Neuronal stem cell (in vitro differentiated cells): ENCODE results near the gene ZNF8.
A peak's percentile ranks its signal among the peaks of the same experiment; 100 is the strongest.

Experiments used
- DNase-seq: peaks from one replicate; pipeline ENCODE4 v3.0.0-alpha.2; 2013; ENCODE audit warnings: low spot score
- H2AFZ ChIP-seq: one replicate; pipeline ENCODE4 v1.6.1; 2013; ENCODE audit warnings: mild to moderate bottlenecking, low read length, inconsistent platforms
- H2AK5ac ChIP-seq: 2 replicates; pipeline ENCODE4 v1.6.1; 2013; ENCODE audit warnings: low read depth, mild to moderate bottlenecking, inconsistent platforms, low read length, moderate library complexity, mixed read lengths
- H2BK120ac ChIP-seq: 2 replicates; pipeline ENCODE4 v1.6.1; 2013; ENCODE audit warnings: low read depth, mild to moderate bottlenecking, inconsistent platforms, low read length, moderate library complexity, mixed read lengths
- H2BK12ac ChIP-seq: one replicate; pipeline ENCODE4 v1.6.1; 2013; ENCODE audit warnings: low read length, inconsistent platforms
- H2BK15ac ChIP-seq: 2 replicates; pipeline ENCODE4 v1.6.1; 2013; ENCODE audit warnings: mild to moderate bottlenecking, low read length, inconsistent platforms, mixed read lengths
- H2BK5ac ChIP-seq: one replicate; pipeline ENCODE4 v1.6.1; 2013; ENCODE audit warnings: inconsistent platforms, mild to moderate bottlenecking, low read length, moderate library complexity
- H3K14ac ChIP-seq: one replicate; pipeline ENCODE4 v1.6.1; 2013; ENCODE audit warnings: low read length, inconsistent platforms
- H3K18ac ChIP-seq: 2 replicates; pipeline ENCODE4 v1.6.1; 2013; ENCODE audit warnings: low read length, inconsistent platforms
- H3K23ac ChIP-seq: 2 replicates; pipeline ENCODE4 v1.6.1; 2013; ENCODE audit warnings: low read depth, mild to moderate bottlenecking, mixed read lengths, low read length, inconsistent platforms; ENCODE audit not compliant: poor library complexity
- H3K27ac ChIP-seq: replicated peaks from 3 replicates; pipeline ENCODE4 v1.5.1; 2013; ENCODE audit warnings: low read length, inconsistent platforms
- H3K27me3 ChIP-seq, 3 experiments: 2 replicates each; pipeline ENCODE4 v1.6.1; 2013; ENCODE audit warnings: low read length in 3 of 3, mild to moderate bottlenecking in 2 of 3, inconsistent platforms in 1 of 3, low read depth in 1 of 3, mixed read lengths in 1 of 3, moderate library complexity in 1 of 3; ENCODE audit not compliant: control insufficient read depth in 3 of 3, insufficient read depth in 3 of 3
- H3K36me3 ChIP-seq, 2 donors: replicated peaks in 1 of 2; 2 replicates each; pipeline ENCODE4 v1.6.1; 2013; ENCODE audit warnings: low read length in 2 of 2; ENCODE audit not compliant: control insufficient read depth in 2 of 2, insufficient read depth in 2 of 2
- H3K4ac ChIP-seq: 2 replicates; pipeline ENCODE4 v1.6.1; 2013; ENCODE audit warnings: inconsistent platforms, mild to moderate bottlenecking, low read length, moderate library complexity
- H3K4me1 ChIP-seq, 2 donors: 1 replicate in 1 of 2; 2 replicates in 1 of 2; pipeline ENCODE4 v1.6.1; 2013; ENCODE audit warnings: low read length in 2 of 2, low read depth in 1 of 2; ENCODE audit not compliant: control insufficient read depth in 2 of 2, insufficient read depth in 1 of 2
- H3K4me2 ChIP-seq: one replicate; pipeline ENCODE4 v1.6.1; 2013; ENCODE audit warnings: mild to moderate bottlenecking, low read length, inconsistent platforms; ENCODE audit not compliant: insufficient read depth, poor library complexity, severe bottlenecking
- H3K4me3 ChIP-seq, 2 donors: 2 replicates each; pipeline ENCODE4 v1.5.1; 2013; ENCODE audit warnings: low read length in 2 of 2, mild to moderate bottlenecking in 2 of 2, inconsistent platforms in 1 of 2, moderate library complexity in 1 of 2
- H3K79me1 ChIP-seq: one replicate; pipeline ENCODE4 v1.6.1; 2013; ENCODE audit warnings: low read depth, mild to moderate bottlenecking, inconsistent platforms, low read length, moderate library complexity
- H3K9ac ChIP-seq: one replicate; pipeline ENCODE4 v1.6.1; 2013; ENCODE audit warnings: mild to moderate bottlenecking, low read depth, low read length, inconsistent platforms; ENCODE audit not compliant: poor library complexity
- H3K9me3 ChIP-seq, 2 donors: replicated peaks in 1 of 2; 2 replicates each; pipeline versions ENCODE3 to v1.6.1; 2013; ENCODE audit warnings: low read length in 2 of 2, mild to moderate bottlenecking in 2 of 2, inconsistent platforms in 1 of 2, low read depth in 1 of 2, mixed read lengths in 1 of 2, moderate library complexity in 1 of 2; ENCODE audit not compliant: control insufficient read depth in 2 of 2, insufficient read depth in 1 of 2
- H4K8ac ChIP-seq: one replicate; pipeline ENCODE4 v1.6.1; 2013; ENCODE audit warnings: low read depth, mild to moderate bottlenecking, inconsistent platforms, low read length, moderate library complexity
- H4K91ac ChIP-seq: one replicate; pipeline ENCODE4 v1.6.1; 2013; ENCODE audit warnings: low read length, low read depth, mild to moderate bottlenecking, inconsistent platforms; ENCODE audit not compliant: poor library complexity
- WGBS, 2 donors: extraction: QIAGEN DNeasy Blood & Tissue Kit; methylation state at CpG; one replicate each; pipeline ENCODE4 v1.1.7; 2013; ENCODE audit warnings: missing lambda C conversion rate in 2 of 2, mixed read lengths in 1 of 2; ENCODE audit not compliant: insufficient read length in 2 of 2, insufficient replicate concordance in 1 of 2; ENCODE audit errors: extremely low coverage in 2 of 2; 5-methylcytosine and 5-hydroxymethylcytosine counted together
- small RNA-seq: library from polyadenylated mRNA; stranded (forward); fragments of <200 nt; extraction: miRNeasy Mini kit (QIAGEN cat#:217004); gene quantifications from one replicate; pipeline ENCODE3, GENCODE V24; 2013; ENCODE audit not compliant: insufficient read depth

ZNF8 gene

GRCh38 chr19:58351558-58351878 is 72.8 kb downstream of the ZNF8 start:
- DNase-seq, result no peak
- Histone ChIP-seq H3K18ac (no peak overlapping the region), H3K4me1 (peaks cover 0 to 3% of the 10 kb centered on the region in 2 donors), H3K27me3 (peaks cover 4 to 8% (median 8%) of the 10 kb centered on the region in 3 experiments), H2BK120ac (no peak overlapping the region), H2AK5ac (peak overlapping the region; percentile 56), H2BK15ac (no peak overlapping the region), H3K23ac (no peak overlapping the region), H3K4me2 (no peak overlapping the region), H3K4ac (no peak overlapping the region), H3K9ac (no peak overlapping the region), H3K27ac (no peak overlapping the region), H3K36me3 (peaks cover 5 to 24% of the 10 kb centered on the region in 2 donors), H2AFZ (no peak overlapping the region), H3K9me3 (no peaks in the 10 kb centered on the region), H3K14ac (no peak overlapping the region), H3K4me3 (no peak overlapping the region), H2BK5ac (no peak overlapping the region), H4K91ac (no peak overlapping the region), H3K79me1 (peaks cover 3% of the 10 kb centered on the region), H4K8ac (no peak overlapping the region), H2BK12ac (peak overlapping the region; percentile 30)
- WGBS, 2 donors, result no CpG with 5 or more reads among the region's 9 CpGs

GRCh38 chr19:58351990-58352755 is 73.4 kb downstream of the ZNF8 start:
- Histone ChIP-seq H2BK5ac (peak overlapping the region; percentile 75), H3K27me3 (peaks cover 1 to 2% (median 2%) of the 10 kb centered on the region in 3 experiments), H3K23ac (peak overlapping the region; percentile 65), H3K14ac (no peak overlapping the region), H2BK120ac (no peak overlapping the region), H4K91ac (no peak overlapping the region), H4K8ac (no peak overlapping the region), H3K27ac (no peak overlapping the region), H3K36me3 (peaks cover 7 to 24% of the 10 kb centered on the region in 2 donors), H2BK12ac (peak overlapping the region; percentile 41), H3K4me3 (no peak overlapping the region), H3K9ac (peak overlapping the region; percentile 30), H3K18ac (no peak overlapping the region), H3K79me1 (peaks cover 3% of the 10 kb centered on the region), H2BK15ac (no peak overlapping the region), H2AFZ (no peak overlapping the region), H3K9me3 (no peaks in the 10 kb centered on the region), H3K4ac (no peak overlapping the region), H3K4me2 (no peak overlapping the region), H2AK5ac (no peak overlapping the region), H3K4me1 (peaks cover 0 to 2% of the 10 kb centered on the region in 2 donors)
- no CpG with 5 or more reads among the region's 23 CpGs for WGBS, 2 donors
- DNase-seq, result no peak

Small RNA genes lying within 50 kb of the gene (small RNA-seq; reads per million reads assigned to genes)
- 1.6 reads per million for gene MIR6806
